HepG2 (cell line): ENCODE measurements around the gene NKD1. TPM values are rescaled to one million over a fixed set of nuclear protein-coding genes. Genes with fewer than 3 reads are reported as not detected.

Experiments used
- ATAD3A ChIP-seq: sonication (generic); formaldehyde crosslinking; IDR thresholded peaks from 2 replicates; pipeline ENCODE4 v1.4.0; 2020; ENCODE audit warnings: missing genetic modification reagents
- GABPA ChIP-seq, 2 experiments: IDR thresholded peaks; 2 replicates each; pipeline ENCODE4 v1.6.1; 2011 to 2016; ENCODE audit warnings: low read depth in 2 of 2, low read length in 1 of 2, missing biosample characterization in 1 of 2, missing genetic modification characterization in 1 of 2
- GFI1 ChIP-seq: sonication (generic); formaldehyde crosslinking; IDR thresholded peaks from 2 replicates; pipeline ENCODE4 v1.5.0; 2020; ENCODE audit warnings: missing genetic modification reagents, mild to moderate bottlenecking, borderline replicate concordance
- ISL2 ChIP-seq: sonication (generic); formaldehyde crosslinking; IDR thresholded peaks from 2 replicates; pipeline ENCODE4 v1.5.0; 2020; ENCODE audit warnings: missing genetic modification reagents
- ISX ChIP-seq: sonication (generic); formaldehyde crosslinking; conservative IDR thresholded peaks from 2 replicates; pipeline ENCODE4 v1.5.0; 2020; ENCODE audit warnings: missing genetic modification reagents
- MIER3 ChIP-seq: IDR thresholded peaks from 2 replicates; pipeline ENCODE4 v1.6.1; 2016; ENCODE audit warnings: missing compliant biosample characterization, borderline replicate concordance
- MXD1 ChIP-seq: sonication (generic); formaldehyde crosslinking; IDR thresholded peaks from 2 replicates; pipeline ENCODE4 v1.4.0; 2020; ENCODE audit warnings: mild to moderate bottlenecking, missing genetic modification reagents
- PHB2 ChIP-seq: fragments of 450-650 bp; IDR thresholded peaks from 2 replicates; pipeline ENCODE4 v1.6.1; 2018; ENCODE audit not compliant: partially characterized antibody
- PHF8 ChIP-seq: sonication (generic); formaldehyde crosslinking; IDR thresholded peaks from 2 replicates; pipeline ENCODE4 v1.5.0; 2020; ENCODE audit warnings: missing genetic modification reagents
- RARG ChIP-seq: sonication (generic); formaldehyde crosslinking; IDR thresholded peaks from 2 replicates; pipeline ENCODE4 v1.4.0; 2020; ENCODE audit warnings: low read depth, mild to moderate bottlenecking, missing genetic modification reagents
- SNRNP70 ChIP-seq: fragments of 200-400 bp; formaldehyde crosslinking; IDR thresholded peaks from 2 replicates; pipeline ENCODE4 v1.6.1; 2017; ENCODE audit warnings: mild to moderate bottlenecking, low read depth, low read length, moderate library complexity
- TCF7L2 ChIP-seq: IDR thresholded peaks from 2 replicates; pipeline ENCODE4 v1.6.1; 2011; ENCODE audit warnings: mild to moderate bottlenecking, low read depth, low read length, moderate library complexity
- ZBTB25 ChIP-seq: IDR thresholded peaks from 2 replicates; pipeline ENCODE4 v1.6.1; 2018; ENCODE audit warnings: missing genetic modification reagents
- ZNF17 ChIP-seq: sonication (generic); formaldehyde crosslinking; IDR thresholded peaks from 2 replicates; pipeline ENCODE4 v1.5.0; 2020; ENCODE audit warnings: mild to moderate bottlenecking, missing genetic modification reagents
- ZNF30 ChIP-seq: sonication (generic); formaldehyde crosslinking; IDR thresholded peaks from 2 replicates; pipeline ENCODE4 v1.5.0; 2020; ENCODE audit warnings: mild to moderate bottlenecking, missing genetic modification reagents
- ZNF496 ChIP-seq: sonication (generic); formaldehyde crosslinking; IDR thresholded peaks from 2 replicates; pipeline ENCODE4 v1.8.1; 2023; ENCODE audit warnings: mild to moderate bottlenecking, moderate library complexity, missing genetic modification reagents; ENCODE audit not compliant: insufficient replicate concordance
- ZNF543 ChIP-seq: sonication (generic); formaldehyde crosslinking; IDR thresholded peaks from 2 replicates; pipeline ENCODE4 v1.4.0; 2020; ENCODE audit warnings: mild to moderate bottlenecking, missing genetic modification reagents
- ZNF570 ChIP-seq: sonication (generic); formaldehyde crosslinking; IDR thresholded peaks from 2 replicates; pipeline ENCODE4 v1.4.0; 2020; ENCODE audit warnings: mild to moderate bottlenecking, missing genetic modification reagents, borderline replicate concordance
- polyA plus RNA-seq, 8 experiments: library from polyadenylated mRNA; depleted of rRNA in 3 of 8; stranded (reverse) in 7 of 8; unstranded in 1 of 8; fragments of >200 nt; fragmentation: Illumina TruSeq in 4 of 8; extraction: Trizol in 4 of 8; gene quantifications; 2 replicates each; pipeline versions ENCODE4 v1.2.1 to v1.2.3, GENCODE V29; 2011 to 2016; ENCODE audit warnings: low read depth in 4 of 8, missing spikeins in 1 of 8, mixed read lengths in 1 of 8; ENCODE audit not compliant: insufficient read depth in 1 of 8
- total RNA-seq, 5 experiments: library from RNA; depleted of rRNA; stranded (reverse); fragments of >200 nt; fragmentation: Illumina TruSeq; extraction: Trizol; gene quantifications; 2 replicates each; pipeline ENCODE4 v1.2.3, GENCODE V29; 2016; ENCODE audit warnings: low read depth in 1 of 5
- TF ChIP-seq, protein P1 (sequence below): sonication (generic); formaldehyde crosslinking; IDR thresholded peaks from 2 replicates; pipeline ENCODE4 v1.4.0; 2020; ENCODE audit warnings: mild to moderate bottlenecking, missing genetic modification reagents
- TF ChIP-seq, protein P2 (sequence below): IDR thresholded peaks from 2 replicates; pipeline ENCODE4 v1.6.1; 2016; ENCODE audit warnings: low read depth
- TF ChIP-seq, protein P3 (sequence below): sonication (generic); formaldehyde crosslinking; IDR thresholded peaks from 2 replicates; pipeline ENCODE4 v1.4.0; 2020; ENCODE audit warnings: missing genetic modification reagents, borderline replicate concordance

Gene NKD1
- total and polyA plus RNA-seq, 2 of the 13 experiments (the other 11 are each of a cell fraction or from before 2014, with no cell fraction given): 70.4 to 121 TPM

- TF ChIP-seq, protein P1, sequence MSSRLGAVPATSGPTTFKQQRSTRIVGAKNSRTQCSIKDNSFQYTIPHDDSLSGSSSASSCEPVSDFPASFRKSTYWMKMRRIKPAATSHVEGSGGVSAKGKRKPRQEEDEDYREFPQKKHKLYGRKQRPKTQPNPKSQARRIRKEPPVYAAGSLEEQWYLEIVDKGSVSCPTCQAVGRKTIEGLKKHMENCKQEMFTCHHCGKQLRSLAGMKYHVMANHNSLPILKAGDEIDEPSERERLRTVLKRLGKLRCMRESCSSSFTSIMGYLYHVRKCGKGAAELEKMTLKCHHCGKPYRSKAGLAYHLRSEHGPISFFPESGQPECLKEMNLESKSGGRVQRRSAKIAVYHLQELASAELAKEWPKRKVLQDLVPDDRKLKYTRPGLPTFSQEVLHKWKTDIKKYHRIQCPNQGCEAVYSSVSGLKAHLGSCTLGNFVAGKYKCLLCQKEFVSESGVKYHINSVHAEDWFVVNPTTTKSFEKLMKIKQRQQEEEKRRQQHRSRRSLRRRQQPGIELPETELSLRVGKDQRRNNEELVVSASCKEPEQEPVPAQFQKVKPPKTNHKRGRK (CRISPR knock-in tag): no peak
- TF ChIP-seq PHF8 (peak; percentile 51), GFI1 (CRISPR knock-in tag) (peak; percentile 84), MIER3 (CRISPR knock-in tag) (peak; percentile 71), ZBTB25 (CRISPR knock-in tag) (peak; percentile 34; the same call in 1 of the 2 replicates), ATAD3A (CRISPR knock-in tag) (no peak), ZNF30 (CRISPR knock-in tag) (no peak), ZNF496 (CRISPR knock-in tag) (no peak), TCF7L2 (peak; percentile 98), ISX (CRISPR knock-in tag) (no peak), ISL2 (CRISPR knock-in tag) (peak; percentile 96), MXD1 (CRISPR knock-in tag) (no peak), ZNF17 (CRISPR knock-in tag) (no peak), ZNF570 (no peak), GABPA (IDR thresholded peaks at IDR 0.05; ENCODE audit: low read depth, low read length) (no peak), GABPA (CRISPR knock-in tag; IDR thresholded peaks at IDR 0.05; ENCODE audit: low read depth) (peak; percentile 48), PHB2 (no peak), ZNF543 (CRISPR knock-in tag) (peak; percentile 77; the same call in 1 of the 2 replicates), RARG (CRISPR knock-in tag) (no peak), SNRNP70 (no peak)
- TF ChIP-seq, protein P2, sequence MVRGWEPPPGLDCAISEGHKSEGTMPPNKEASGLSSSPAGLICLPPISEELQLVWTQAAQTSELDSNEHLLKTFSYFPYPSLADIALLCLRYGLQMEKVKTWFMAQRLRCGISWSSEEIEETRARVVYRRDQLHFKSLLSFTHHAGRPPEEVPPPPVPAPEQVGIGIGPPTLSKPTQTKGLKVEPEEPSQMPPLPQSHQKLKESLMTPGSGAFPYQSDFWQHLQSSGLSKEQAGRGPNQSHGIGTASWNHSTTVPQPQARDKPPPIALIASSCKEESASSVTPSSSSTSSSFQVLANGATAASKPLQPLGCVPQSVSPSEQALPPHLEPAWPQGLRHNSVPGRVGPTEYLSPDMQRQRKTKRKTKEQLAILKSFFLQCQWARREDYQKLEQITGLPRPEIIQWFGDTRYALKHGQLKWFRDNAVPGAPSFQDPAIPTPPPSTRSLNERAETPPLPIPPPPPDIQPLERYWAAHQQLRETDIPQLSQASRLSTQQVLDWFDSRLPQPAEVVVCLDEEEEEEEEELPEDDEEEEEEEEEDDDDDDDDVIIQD (CRISPR knock-in tag): peak; percentile 29; the same call in 1 of the 2 replicates
- TF ChIP-seq, protein P3, sequence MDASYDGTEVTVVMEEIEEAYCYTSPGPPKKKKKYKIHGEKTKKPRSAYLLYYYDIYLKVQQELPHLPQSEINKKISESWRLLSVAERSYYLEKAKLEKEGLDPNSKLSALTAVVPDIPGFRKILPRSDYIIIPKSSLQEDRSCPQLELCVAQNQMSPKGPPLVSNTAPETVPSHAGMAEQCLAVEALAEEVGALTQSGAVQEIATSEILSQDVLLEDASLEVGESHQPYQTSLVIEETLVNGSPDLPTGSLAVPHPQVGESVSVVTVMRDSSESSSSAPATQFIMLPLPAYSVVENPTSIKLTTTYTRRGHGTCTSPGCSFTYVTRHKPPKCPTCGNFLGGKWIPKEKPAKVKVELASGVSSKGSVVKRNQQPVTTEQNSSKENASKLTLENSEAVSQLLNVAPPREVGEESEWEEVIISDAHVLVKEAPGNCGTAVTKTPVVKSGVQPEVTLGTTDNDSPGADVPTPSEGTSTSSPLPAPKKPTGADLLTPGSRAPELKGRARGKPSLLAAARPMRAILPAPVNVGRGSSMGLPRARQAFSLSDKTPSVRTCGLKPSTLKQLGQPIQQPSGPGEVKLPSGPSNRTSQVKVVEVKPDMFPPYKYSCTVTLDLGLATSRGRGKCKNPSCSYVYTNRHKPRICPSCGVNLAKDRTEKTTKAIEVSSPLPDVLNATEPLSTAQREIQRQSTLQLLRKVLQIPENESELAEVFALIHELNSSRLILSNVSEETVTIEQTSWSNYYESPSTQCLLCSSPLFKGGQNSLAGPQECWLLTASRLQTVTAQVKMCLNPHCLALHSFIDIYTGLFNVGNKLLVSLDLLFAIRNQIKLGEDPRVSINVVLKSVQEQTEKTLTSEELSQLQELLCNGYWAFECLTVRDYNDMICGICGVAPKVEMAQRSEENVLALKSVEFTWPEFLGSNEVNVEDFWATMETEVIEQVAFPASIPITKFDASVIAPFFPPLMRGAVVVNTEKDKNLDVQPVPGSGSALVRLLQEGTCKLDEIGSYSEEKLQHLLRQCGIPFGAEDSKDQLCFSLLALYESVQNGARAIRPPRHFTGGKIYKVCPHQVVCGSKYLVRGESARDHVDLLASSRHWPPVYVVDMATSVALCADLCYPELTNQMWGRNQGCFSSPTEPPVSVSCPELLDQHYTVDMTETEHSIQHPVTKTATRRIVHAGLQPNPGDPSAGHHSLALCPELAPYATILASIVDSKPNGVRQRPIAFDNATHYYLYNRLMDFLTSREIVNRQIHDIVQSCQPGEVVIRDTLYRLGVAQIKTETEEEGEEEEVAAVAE (CRISPR knock-in tag): no peak
Observed at GRCh38 chr16:50539053-50539695, 9.0 kb upstream of the NKD1 start (continued).
